ENCODE data around the gene DTX3. TPM values are rescaled to one million over a fixed set of nuclear protein-coding genes. Genes with fewer than 3 reads are reported as not detected.
A peak's percentile ranks its signal among the peaks of the same experiment; 100 is the strongest.

DTX3 gene
- total RNA-seq, 1 experiment from 2014 or later: 42.9 TPM

- DNase-seq: peak; percentile 19
- Histone ChIP-seq H3K36me3 (replicated peaks; ENCODE audit: control insufficient read depth, insufficient read depth, low read length) (no peaks in the 10 kb centered on the region; the same call in 1 of the 2 replicates), H3K27me3 (ENCODE audit: control insufficient read depth, insufficient read depth, low read length) (peaks cover 20% of the 10 kb centered on the region), H3K4me3 (ENCODE audit: insufficient read depth, low read depth, low read length) (no peak overlapping the region)
Measured at GRCh38 chr12:57606821-57607220, 2.2 kb downstream of the DTX3 start.

- Histone ChIP-seq H3K27me3 (ENCODE audit: control insufficient read depth, insufficient read depth, low read length) (peaks cover 33% of the 10 kb centered on the region), H3K4me3 (ENCODE audit: insufficient read depth, low read depth, low read length) (no peak overlapping the region), H3K36me3 (replicated peaks; ENCODE audit: control insufficient read depth, insufficient read depth, low read length) (no peaks in the 10 kb centered on the region; the same call in 1 of the 2 replicates)
- DNase-seq: peak; percentile 19
Measured at GRCh38 chr12:57607958-57608663, 3.5 kb downstream of the DTX3 start.

GRCh38 chr12:57609101-57609780 lies 4.6 kb downstream of the DTX3 start:
- DNase-seq: peak; percentile 80
- Histone ChIP-seq H3K36me3 (replicated peaks; ENCODE audit: control insufficient read depth, insufficient read depth, low read length) (no peaks in the 10 kb centered on the region; the same call in 1 of the 2 replicates), H3K4me3 (ENCODE audit: insufficient read depth, low read depth, low read length) (peak overlapping the region; percentile 63), H3K27me3 (ENCODE audit: control insufficient read depth, insufficient read depth, low read length) (peaks cover 43% of the 10 kb centered on the region)

GRCh38 chr12:57609781-57610553 lies 5.3 kb downstream of the DTX3 start:
- Histone ChIP-seq H3K4me3 (ENCODE audit: insufficient read depth, low read depth, low read length) (peak overlapping the region; percentile 63), H3K27me3 (ENCODE audit: control insufficient read depth, insufficient read depth, low read length) (peaks cover 51% of the 10 kb centered on the region)

GRCh38 chr12:57610554-57611107 lies 6.0 kb downstream of the DTX3 start:
- Histone ChIP-seq H3K4me3 (ENCODE audit: insufficient read depth, low read depth, low read length) (peak overlapping the region; percentile 63), H3K36me3 (replicated peaks; ENCODE audit: control insufficient read depth, insufficient read depth, low read length) (no peaks in the 10 kb centered on the region; the same call in 1 of the 2 replicates), H3K27me3 (ENCODE audit: control insufficient read depth, insufficient read depth, low read length) (peaks cover 57% of the 10 kb centered on the region)
- DNase-seq: peak; percentile 83

More at GRCh38 chr12:57609781-57610553, 5.3 kb downstream of the DTX3 start:
- no peaks in the 10 kb centered on the region; the same call in 1 of the 2 replicates for H3K36me3 ChIP-seq (replicated peaks; ENCODE audit: control insufficient read depth, insufficient read depth, low read length)
- DNase-seq: peak; percentile 80

- peak within 1 kb of the TSS; percentile 63 for H3K4me3 ChIP-seq (ENCODE audit: insufficient read depth, low read depth, low read length)
- peak; percentile 97 for DNase-seq
- peaks cover 64% of the 10 kb centered on the region for H3K27me3 ChIP-seq (ENCODE audit: control insufficient read depth, insufficient read depth, low read length)
- H3K36me3 ChIP-seq (replicated peaks; ENCODE audit: control insufficient read depth, insufficient read depth, low read length): no peaks in the 10 kb centered on the region; the same call in 1 of the 2 replicates
Measured at GRCh38 chr12:57611108-57611826, 6.6 kb downstream of the DTX3 start, which contains the start of gene ARHGEF25. TSS of gene ARHGEF25 (plus strand) at chr12:57611435. CDS start at chr12:57611895, 460 bp downstream.

GRCh38 chr12:57611827-57612710 lies 7.4 kb downstream of the DTX3 start:
- no peaks in the 10 kb centered on the region; the same call in 1 of the 2 replicates for H3K36me3 ChIP-seq (replicated peaks; ENCODE audit: control insufficient read depth, insufficient read depth, low read length)
- H3K27me3 ChIP-seq (ENCODE audit: control insufficient read depth, insufficient read depth, low read length): peaks cover 71% of the 10 kb centered on the region
- H3K4me3 ChIP-seq (ENCODE audit: insufficient read depth, low read depth, low read length): peak overlapping the region; percentile 63
- DNase-seq: peak; percentile 64

GRCh38 chr12:57612711-57613426 lies 8.2 kb downstream of the DTX3 start:
- Histone ChIP-seq H3K27me3 (ENCODE audit: control insufficient read depth, insufficient read depth, low read length) (peaks cover 79% of the 10 kb centered on the region), H3K4me3 (ENCODE audit: insufficient read depth, low read depth, low read length) (no peak overlapping the region), H3K36me3 (replicated peaks; ENCODE audit: control insufficient read depth, insufficient read depth, low read length) (no peaks in the 10 kb centered on the region; the same call in 1 of the 2 replicates)
- DNase-seq: no peak

GRCh38 chr12:57613427-57614109 lies 8.9 kb downstream of the DTX3 start:
- no peaks in the 10 kb centered on the region for H3K36me3 ChIP-seq (replicated peaks; ENCODE audit: control insufficient read depth, insufficient read depth, low read length)
- DNase-seq: peak; percentile 19
- peaks cover 86% of the 10 kb centered on the region for H3K27me3 ChIP-seq (ENCODE audit: control insufficient read depth, insufficient read depth, low read length)
- no peak overlapping the region for H3K4me3 ChIP-seq (ENCODE audit: insufficient read depth, low read depth, low read length)

GRCh38 chr12:57614178-57614947 lies 9.7 kb downstream of the DTX3 start:
- Histone ChIP-seq H3K4me3 (ENCODE audit: insufficient read depth, low read depth, low read length) (no peak overlapping the region), H3K27me3 (ENCODE audit: control insufficient read depth, insufficient read depth, low read length) (peaks cover 92% of the 10 kb centered on the region), H3K36me3 (replicated peaks; ENCODE audit: control insufficient read depth, insufficient read depth, low read length) (no peaks in the 10 kb centered on the region)
- peak; percentile 94 for DNase-seq

- peaks cover 96% of the 10 kb centered on the region for H3K27me3 ChIP-seq (ENCODE audit: control insufficient read depth, insufficient read depth, low read length)
- no peak for DNase-seq
- H3K4me3 ChIP-seq (ENCODE audit: insufficient read depth, low read depth, low read length): no peak overlapping the region
- H3K36me3 ChIP-seq (replicated peaks; ENCODE audit: control insufficient read depth, insufficient read depth, low read length): no peaks in the 10 kb centered on the region
Measured at GRCh38 chr12:57614948-57615500, 10.4 kb downstream of the DTX3 start.
